Measurements from ENCODE around the gene ZMIZ1. TPM values are rescaled to one million over a fixed set of nuclear protein-coding genes. Genes with fewer than 3 reads are reported as not detected.
A peak's percentile ranks its signal among the peaks of the same experiment; 100 is the strongest.

ZMIZ1 gene
- total RNA-seq, 6 donors from 2014 or later, result 51.0 to 99.2 (median 91.8) TPM

- ATAC-seq (ENCODE audit: low FRiP score in 2 of 2) (no peak), DNase-seq (no peak)
- H3K4me1 ChIP-seq, result peaks cover 10 to 24% (median 16%) of the 10 kb centered on the region in 4 donors
- 86 to 91% methylated on average over 11 of the region's 11 CpGs for WGBS, 2 donors
- peaks cover 0 to 55% (median 37%) of the 10 kb centered on the region in 4 donors for H3K36me3 ChIP-seq
- H3K27me3 ChIP-seq, result no peaks in the 10 kb centered on the region
- no peak overlapping the region for H3K4me3 ChIP-seq
- no peak overlapping the region for H3K27ac ChIP-seq
- no peaks in the 10 kb centered on the region for H3K9me3 ChIP-seq
- TF ChIP-seq EP300 (IDR thresholded peaks at IDR 0.05) (no peak), POLR2AphosphoS5 (IDR thresholded peaks at IDR 0.05) (no peak), POLR2A (IDR thresholded peaks at IDR 0.05) (no peak), CTCF (IDR thresholded peaks at IDR 0.05) (no peak)
Measured at GRCh38 chr10:79315602-79315920, 246.8 kb downstream of the ZMIZ1 start.

GRCh38 chr10:79316671-79317431, 248.1 kb downstream of the ZMIZ1 start:
- Histone ChIP-seq H3K4me1 (peaks cover 10 to 29% (median 21%) of the 10 kb centered on the region in 4 donors), H3K27ac (peak overlapping the region in 3 of 4 donors; percentile 50 to 55 (median 54)), H3K4me3 (no peak overlapping the region), H3K27me3 (no peaks in the 10 kb centered on the region), H3K36me3 (peaks cover 0 to 42% (median 28%) of the 10 kb centered on the region in 4 donors), H3K9me3 (no peaks in the 10 kb centered on the region)
- no peak for TF ChIP-seq EP300 (IDR thresholded peaks at IDR 0.05)
- TF ChIP-seq CTCF (IDR thresholded peaks at IDR 0.05), result no peak
- TF ChIP-seq POLR2A (IDR thresholded peaks at IDR 0.05), result no peak
- TF ChIP-seq POLR2AphosphoS5 (IDR thresholded peaks at IDR 0.05), result no peak
- WGBS, 2 donors, result 27 to 32% methylated on average over 3 to 13 of the region's 13 CpGs
- ATAC-seq (ENCODE audit: low FRiP score in 2 of 2), result peak in 1 of 2 donors; percentile 3
- DNase-seq, result no peak

- peaks cover 0 to 26% (median 12%) of the 10 kb centered on the region in 4 donors for H3K36me3 ChIP-seq
- DNase-seq (no peak), ATAC-seq (ENCODE audit: low FRiP score in 2 of 2) (no peak)
- peak overlapping the region in 2 of 4 donors; percentile 50 to 55 for H3K27ac ChIP-seq
- H3K4me3 ChIP-seq, result no peak overlapping the region
- peaks cover 18 to 40% (median 27%) of the 10 kb centered on the region in 4 donors for H3K4me1 ChIP-seq
- 89 to 93% methylated on average over 5 of the region's 5 CpGs for WGBS, 2 donors
- no peaks in the 10 kb centered on the region for H3K9me3 ChIP-seq
- H3K27me3 ChIP-seq, result no peaks in the 10 kb centered on the region
- no peak for TF ChIP-seq EP300 (IDR thresholded peaks at IDR 0.05)
- TF ChIP-seq CTCF (IDR thresholded peaks at IDR 0.05), result no peak
- no peak for TF ChIP-seq POLR2AphosphoS5 (IDR thresholded peaks at IDR 0.05)
- TF ChIP-seq POLR2A (IDR thresholded peaks at IDR 0.05), result no peak
Measured at GRCh38 chr10:79318369-79318768, 249.6 kb downstream of the ZMIZ1 start.

GRCh38 chr10:79319115-79319771, 250.5 kb downstream of the ZMIZ1 start:
- TF ChIP-seq POLR2A (IDR thresholded peaks at IDR 0.05), result no peak
- TF ChIP-seq POLR2AphosphoS5 (IDR thresholded peaks at IDR 0.05), result no peak
- TF ChIP-seq CTCF (IDR thresholded peaks at IDR 0.05), result no peak
- TF ChIP-seq EP300 (IDR thresholded peaks at IDR 0.05), result no peak
- ATAC-seq (ENCODE audit: low FRiP score in 2 of 2), result no peak
- Histone ChIP-seq H3K9me3 (no peaks in the 10 kb centered on the region), H3K36me3 (peaks cover 0 to 18% (median 4%) of the 10 kb centered on the region in 4 donors), H3K27ac (no peak overlapping the region), H3K27me3 (no peaks in the 10 kb centered on the region), H3K4me3 (no peak overlapping the region), H3K4me1 (peaks cover 18 to 45% (median 27%) of the 10 kb centered on the region in 4 donors)
- 83 to 87% methylated on average over 11 of the region's 11 CpGs for WGBS, 2 donors
- DNase-seq, result no peak
